ENCODE measurements around the gene FGF11. TPM values are rescaled to one million over a fixed set of nuclear protein-coding genes. Genes with fewer than 3 reads are reported as not detected.

The FGF11 gene
- total and polyA plus RNA-seq, 2 of the 13 experiments (the other 11 are each of a cell fraction or from before 2014, with no cell fraction given): 0.20 to 7.6 TPM

DNA sequence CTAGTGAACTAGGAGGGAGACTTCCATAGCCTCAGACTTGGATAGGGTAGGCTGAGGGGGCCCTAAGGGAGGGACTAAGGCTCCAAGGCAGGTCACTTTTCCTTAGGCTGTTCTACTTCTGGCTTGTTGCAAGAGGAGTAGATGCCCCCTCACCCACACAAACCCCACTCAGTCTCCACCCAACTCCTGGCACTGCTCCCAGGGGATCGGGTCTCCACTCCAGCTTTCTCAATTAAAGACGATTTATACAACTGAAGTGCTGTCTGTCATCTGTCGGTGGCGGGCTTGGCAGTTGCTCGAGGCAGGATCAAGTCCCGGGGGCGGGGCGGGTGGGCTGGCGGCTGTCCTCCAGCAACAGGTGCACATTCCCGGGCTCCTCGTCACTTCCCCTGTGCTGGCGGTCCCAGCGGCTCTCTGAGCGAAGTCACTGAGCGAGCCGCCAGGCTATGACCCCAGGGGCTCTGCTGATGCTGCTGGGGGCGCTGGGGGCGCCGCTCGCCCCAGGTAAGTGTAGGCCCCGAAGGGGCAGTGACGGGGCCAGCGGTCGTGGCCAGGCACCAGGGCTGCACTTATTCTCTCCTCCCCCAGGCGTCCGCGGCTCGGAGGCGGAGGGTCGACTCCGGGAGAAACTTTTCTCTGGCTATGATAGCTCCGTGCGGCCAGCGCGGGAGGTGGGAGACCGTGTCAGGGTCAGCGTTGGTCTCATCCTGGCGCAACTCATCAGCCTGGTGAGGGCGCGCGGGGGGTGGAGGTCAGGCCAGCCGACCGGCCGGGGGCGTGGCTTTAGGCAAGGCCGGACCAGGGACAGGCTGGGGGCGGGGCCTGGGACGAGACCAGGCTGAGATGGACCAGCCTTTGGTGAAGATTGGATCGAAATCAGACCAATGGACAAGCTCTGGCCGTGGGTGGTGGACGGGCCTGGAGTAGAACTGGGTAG, 5.6 kb downstream of the FGF11 start, which contains the start of gene CHRNB1 (continued):
- TF ChIP-seq, protein P1, sequence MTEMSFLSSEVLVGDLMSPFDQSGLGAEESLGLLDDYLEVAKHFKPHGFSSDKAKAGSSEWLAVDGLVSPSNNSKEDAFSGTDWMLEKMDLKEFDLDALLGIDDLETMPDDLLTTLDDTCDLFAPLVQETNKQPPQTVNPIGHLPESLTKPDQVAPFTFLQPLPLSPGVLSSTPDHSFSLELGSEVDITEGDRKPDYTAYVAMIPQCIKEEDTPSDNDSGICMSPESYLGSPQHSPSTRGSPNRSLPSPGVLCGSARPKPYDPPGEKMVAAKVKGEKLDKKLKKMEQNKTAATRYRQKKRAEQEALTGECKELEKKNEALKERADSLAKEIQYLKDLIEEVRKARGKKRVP (CRISPR knock-in tag; IDR thresholded peaks at IDR 0.05): peak in 1 of 2 experiments; percentile 24; a peak in 1 of 4 replicates
- TF ChIP-seq RFXAP (CRISPR knock-in tag; IDR thresholded peaks at IDR 0.05; ENCODE audit: borderline replicate concordance) (no peak), ZSCAN20 (CRISPR knock-in tag; IDR thresholded peaks at IDR 0.05; ENCODE audit: borderline replicate concordance) (peak; percentile 27; the same call in 1 of the 2 replicates), HDAC2 (CRISPR knock-in tag; IDR thresholded peaks at IDR 0.05) (no peak), ZBTB7A (CRISPR knock-in tag; IDR thresholded peaks at IDR 0.05) (0 out of 2 replicates have a peak, but pooled peaks have one; percentile 31), NCOA2 (CRISPR knock-in tag; IDR thresholded peaks at IDR 0.05) (0 out of 2 replicates have a peak, but pooled peaks have one; percentile 18), POLR2AphosphoS5 (IDR thresholded peaks at IDR 0.05; ENCODE audit: low read depth, low read length) (peak; percentile 62), SMYD3 (CRISPR knock-in tag; IDR thresholded peaks at IDR 0.05) (no peak)
- TF ChIP-seq, protein P2, sequence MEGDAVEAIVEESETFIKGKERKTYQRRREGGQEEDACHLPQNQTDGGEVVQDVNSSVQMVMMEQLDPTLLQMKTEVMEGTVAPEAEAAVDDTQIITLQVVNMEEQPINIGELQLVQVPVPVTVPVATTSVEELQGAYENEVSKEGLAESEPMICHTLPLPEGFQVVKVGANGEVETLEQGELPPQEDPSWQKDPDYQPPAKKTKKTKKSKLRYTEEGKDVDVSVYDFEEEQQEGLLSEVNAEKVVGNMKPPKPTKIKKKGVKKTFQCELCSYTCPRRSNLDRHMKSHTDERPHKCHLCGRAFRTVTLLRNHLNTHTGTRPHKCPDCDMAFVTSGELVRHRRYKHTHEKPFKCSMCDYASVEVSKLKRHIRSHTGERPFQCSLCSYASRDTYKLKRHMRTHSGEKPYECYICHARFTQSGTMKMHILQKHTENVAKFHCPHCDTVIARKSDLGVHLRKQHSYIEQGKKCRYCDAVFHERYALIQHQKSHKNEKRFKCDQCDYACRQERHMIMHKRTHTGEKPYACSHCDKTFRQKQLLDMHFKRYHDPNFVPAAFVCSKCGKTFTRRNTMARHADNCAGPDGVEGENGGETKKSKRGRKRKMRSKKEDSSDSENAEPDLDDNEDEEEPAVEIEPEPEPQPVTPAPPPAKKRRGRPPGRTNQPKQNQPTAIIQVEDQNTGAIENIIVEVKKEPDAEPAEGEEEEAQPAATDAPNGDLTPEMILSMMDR (CRISPR knock-in tag; IDR thresholded peaks at IDR 0.05): peak; percentile 69
- TF ChIP-seq, protein P3, sequence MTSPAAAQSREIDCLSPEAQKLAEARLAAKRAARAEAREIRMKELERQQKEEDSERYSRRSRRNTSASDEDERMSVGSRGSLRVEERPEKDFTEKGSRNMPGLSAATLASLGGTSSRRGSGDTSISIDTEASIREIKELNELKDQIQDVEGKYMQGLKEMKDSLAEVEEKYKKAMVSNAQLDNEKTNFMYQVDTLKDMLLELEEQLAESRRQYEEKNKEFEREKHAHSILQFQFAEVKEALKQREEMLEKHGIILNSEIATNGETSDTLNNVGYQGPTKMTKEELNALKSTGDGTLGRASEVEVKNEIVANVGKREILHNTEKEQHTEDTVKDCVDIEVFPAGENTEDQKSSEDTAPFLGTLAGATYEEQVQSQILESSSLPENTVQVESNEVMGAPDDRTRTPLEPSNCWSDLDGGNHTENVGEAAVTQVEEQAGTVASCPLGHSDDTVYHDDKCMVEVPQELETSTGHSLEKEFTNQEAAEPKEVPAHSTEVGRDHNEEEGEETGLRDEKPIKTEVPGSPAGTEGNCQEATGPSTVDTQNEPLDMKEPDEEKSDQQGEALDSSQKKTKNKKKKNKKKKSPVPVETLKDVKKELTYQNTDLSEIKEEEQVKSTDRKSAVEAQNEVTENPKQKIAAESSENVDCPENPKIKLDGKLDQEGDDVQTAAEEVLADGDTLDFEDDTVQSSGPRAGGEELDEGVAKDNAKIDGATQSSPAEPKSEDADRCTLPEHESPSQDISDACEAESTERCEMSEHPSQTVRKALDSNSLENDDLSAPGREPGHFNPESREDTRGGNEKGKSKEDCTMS (CRISPR knock-in tag; conservative IDR thresholded peaks at IDR 0.05): no peak
- TF ChIP-seq, protein P4, sequence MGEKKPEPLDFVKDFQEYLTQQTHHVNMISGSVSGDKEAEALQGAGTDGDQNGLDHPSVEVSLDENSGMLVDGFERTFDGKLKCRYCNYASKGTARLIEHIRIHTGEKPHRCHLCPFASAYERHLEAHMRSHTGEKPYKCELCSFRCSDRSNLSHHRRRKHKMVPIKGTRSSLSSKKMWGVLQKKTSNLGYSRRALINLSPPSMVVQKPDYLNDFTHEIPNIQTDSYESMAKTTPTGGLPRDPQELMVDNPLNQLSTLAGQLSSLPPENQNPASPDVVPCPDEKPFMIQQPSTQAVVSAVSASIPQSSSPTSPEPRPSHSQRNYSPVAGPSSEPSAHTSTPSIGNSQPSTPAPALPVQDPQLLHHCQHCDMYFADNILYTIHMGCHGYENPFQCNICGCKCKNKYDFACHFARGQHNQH (CRISPR knock-in tag; IDR thresholded peaks at IDR 0.05): peak; percentile 65; the same call in 1 of the 2 replicates
- TF ChIP-seq, protein P5, sequence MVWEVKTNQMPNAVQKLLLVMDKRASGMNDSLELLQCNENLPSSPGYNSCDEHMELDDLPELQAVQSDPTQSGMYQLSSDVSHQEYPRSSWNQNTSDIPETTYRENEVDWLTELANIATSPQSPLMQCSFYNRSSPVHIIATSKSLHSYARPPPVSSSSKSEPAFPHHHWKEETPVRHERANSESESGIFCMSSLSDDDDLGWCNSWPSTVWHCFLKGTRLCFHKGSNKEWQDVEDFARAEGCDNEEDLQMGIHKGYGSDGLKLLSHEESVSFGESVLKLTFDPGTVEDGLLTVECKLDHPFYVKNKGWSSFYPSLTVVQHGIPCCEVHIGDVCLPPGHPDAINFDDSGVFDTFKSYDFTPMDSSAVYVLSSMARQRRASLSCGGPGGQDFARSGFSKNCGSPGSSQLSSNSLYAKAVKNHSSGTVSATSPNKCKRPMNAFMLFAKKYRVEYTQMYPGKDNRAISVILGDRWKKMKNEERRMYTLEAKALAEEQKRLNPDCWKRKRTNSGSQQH (CRISPR knock-in tag; IDR thresholded peaks at IDR 0.05; ENCODE audit: low read depth): peak; percentile 22; the same call in 1 of the 2 replicates
- TF ChIP-seq, protein P6, sequence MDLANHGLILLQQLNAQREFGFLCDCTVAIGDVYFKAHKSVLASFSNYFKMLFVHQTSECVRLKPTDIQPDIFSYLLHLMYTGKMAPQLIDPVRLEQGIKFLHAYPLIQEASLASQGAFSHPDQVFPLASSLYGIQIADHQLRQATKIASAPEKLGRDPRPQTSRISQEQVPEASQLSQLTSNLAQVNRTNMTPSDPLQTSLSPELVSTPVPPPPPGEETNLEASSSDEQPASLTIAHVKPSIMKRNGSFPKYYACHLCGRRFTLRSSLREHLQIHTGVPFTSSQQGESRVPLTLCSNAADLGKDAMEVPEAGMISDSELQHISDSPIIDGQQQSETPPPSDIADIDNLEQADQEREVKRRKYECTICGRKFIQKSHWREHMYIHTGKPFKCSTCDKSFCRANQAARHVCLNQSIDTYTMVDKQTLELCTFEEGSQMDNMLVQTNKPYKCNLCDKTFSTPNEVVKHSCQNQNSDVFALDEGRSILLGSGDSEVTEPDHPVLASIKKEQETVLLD (CRISPR knock-in tag; IDR thresholded peaks at IDR 0.05; ENCODE audit: low read depth): peak; percentile 65; the same call in 1 of the 2 replicates
- TF ChIP-seq, protein P7, sequence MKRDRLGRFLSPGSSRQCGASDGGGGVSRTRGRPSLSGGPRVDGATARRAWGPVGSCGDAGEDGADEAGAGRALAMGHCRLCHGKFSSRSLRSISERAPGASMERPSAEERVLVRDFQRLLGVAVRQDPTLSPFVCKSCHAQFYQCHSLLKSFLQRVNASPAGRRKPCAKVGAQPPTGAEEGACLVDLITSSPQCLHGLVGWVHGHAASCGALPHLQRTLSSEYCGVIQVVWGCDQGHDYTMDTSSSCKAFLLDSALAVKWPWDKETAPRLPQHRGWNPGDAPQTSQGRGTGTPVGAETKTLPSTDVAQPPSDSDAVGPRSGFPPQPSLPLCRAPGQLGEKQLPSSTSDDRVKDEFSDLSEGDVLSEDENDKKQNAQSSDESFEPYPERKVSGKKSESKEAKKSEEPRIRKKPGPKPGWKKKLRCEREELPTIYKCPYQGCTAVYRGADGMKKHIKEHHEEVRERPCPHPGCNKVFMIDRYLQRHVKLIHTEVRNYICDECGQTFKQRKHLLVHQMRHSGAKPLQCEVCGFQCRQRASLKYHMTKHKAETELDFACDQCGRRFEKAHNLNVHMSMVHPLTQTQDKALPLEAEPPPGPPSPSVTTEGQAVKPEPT (CRISPR knock-in tag; IDR thresholded peaks at IDR 0.05; ENCODE audit: low read depth): no peak

All from HepG2 (cell line).